Measurements from ENCODE around the gene BEX2. TPM values are rescaled to one million over a fixed set of nuclear protein-coding genes. Genes with fewer than 3 reads are reported as not detected.

Gene BEX2
- total RNA-seq, 2 donors from 2014 or later: 23.6 to 32.3 TPM

- Mint-ChIP-seq H3K9me3 (no peaks in the 10 kb centered on the region), H3K4me3 (no peak overlapping the region), H3K36me3 (ENCODE audit: low read depth) (no peaks in the 10 kb centered on the region), H3K27ac (no peak overlapping the region), H3K4me1 (peaks cover 21% of the 10 kb centered on the region), H3K27me3 (ENCODE audit: insufficient read depth) (no peaks in the 10 kb centered on the region)
- no peak for DNase-seq
- no peak overlapping the region for H3K27ac ChIP-seq (ENCODE audit: low read depth, low read length)
- H3K27me3 ChIP-seq (ENCODE audit: control insufficient read depth, insufficient read depth, low read length, poor library complexity, severe bottlenecking): peaks cover 5% of the 10 kb centered on the region
- no peaks in the 10 kb centered on the region for H3K36me3 ChIP-seq (ENCODE audit: control insufficient read depth, insufficient read depth, low read length)
- TF ChIP-seq, protein P1, sequence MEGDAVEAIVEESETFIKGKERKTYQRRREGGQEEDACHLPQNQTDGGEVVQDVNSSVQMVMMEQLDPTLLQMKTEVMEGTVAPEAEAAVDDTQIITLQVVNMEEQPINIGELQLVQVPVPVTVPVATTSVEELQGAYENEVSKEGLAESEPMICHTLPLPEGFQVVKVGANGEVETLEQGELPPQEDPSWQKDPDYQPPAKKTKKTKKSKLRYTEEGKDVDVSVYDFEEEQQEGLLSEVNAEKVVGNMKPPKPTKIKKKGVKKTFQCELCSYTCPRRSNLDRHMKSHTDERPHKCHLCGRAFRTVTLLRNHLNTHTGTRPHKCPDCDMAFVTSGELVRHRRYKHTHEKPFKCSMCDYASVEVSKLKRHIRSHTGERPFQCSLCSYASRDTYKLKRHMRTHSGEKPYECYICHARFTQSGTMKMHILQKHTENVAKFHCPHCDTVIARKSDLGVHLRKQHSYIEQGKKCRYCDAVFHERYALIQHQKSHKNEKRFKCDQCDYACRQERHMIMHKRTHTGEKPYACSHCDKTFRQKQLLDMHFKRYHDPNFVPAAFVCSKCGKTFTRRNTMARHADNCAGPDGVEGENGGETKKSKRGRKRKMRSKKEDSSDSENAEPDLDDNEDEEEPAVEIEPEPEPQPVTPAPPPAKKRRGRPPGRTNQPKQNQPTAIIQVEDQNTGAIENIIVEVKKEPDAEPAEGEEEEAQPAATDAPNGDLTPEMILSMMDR (conservative IDR thresholded peaks at IDR 0.05): no peak
- H3K4me1 ChIP-seq (ENCODE audit: control insufficient read depth, insufficient read depth, low read length): no peaks in the 10 kb centered on the region
- 94% methylated on average over 2 of the region's 3 CpGs; no CpG with 5 or more reads in 1 of the 2 experiments for WGBS, 2 experiments (ENCODE audit: insufficient coverage in 1 of 2, insufficient read length in 1 of 2)
- no peak overlapping the region for H3K4me3 ChIP-seq (ENCODE audit: low read length)
- H3K9me3 ChIP-seq (ENCODE audit: control insufficient read depth, low read length): no peaks in the 10 kb centered on the region
- no peak overlapping the region for H3K9ac ChIP-seq (ENCODE audit: extremely low read depth, low read length, poor library complexity, severe bottlenecking)
These were observed 27.9 kb upstream of the BEX2 start for GRCh38 chrX:103338663-103339062.

GRCh38 chrX:103330681-103331288 is 20.0 kb upstream of the BEX2 start:
- Histone ChIP-seq H3K27ac (ENCODE audit: low read depth, low read length) (peak overlapping the region; percentile 84), H3K9ac (ENCODE audit: extremely low read depth, low read length, poor library complexity, severe bottlenecking) (peak overlapping the region; percentile 3), H3K4me1 (ENCODE audit: control insufficient read depth, insufficient read depth, low read length) (no peaks in the 10 kb centered on the region), H3K36me3 (ENCODE audit: control insufficient read depth, insufficient read depth, low read length) (no peaks in the 10 kb centered on the region), H3K27me3 (ENCODE audit: control insufficient read depth, insufficient read depth, low read length, poor library complexity, severe bottlenecking) (no peaks in the 10 kb centered on the region), H3K4me3 (ENCODE audit: low read length) (no peak overlapping the region), H3K9me3 (ENCODE audit: control insufficient read depth, low read length) (no peaks in the 10 kb centered on the region)
- 20 to 35% methylated on average over 1 to 16 of the region's 21 CpGs for WGBS, 2 experiments (ENCODE audit: insufficient coverage in 1 of 2, insufficient read length in 1 of 2)
- DNase-seq: peak; percentile 83
- Mint-ChIP-seq H3K9me3 (peaks cover 2% of the 10 kb centered on the region), H3K27ac (peak overlapping the region; percentile 63), H3K4me1 (peaks cover 26% of the 10 kb centered on the region), H3K4me3 (peak overlapping the region; percentile 53), H3K36me3 (ENCODE audit: low read depth) (no peaks in the 10 kb centered on the region), H3K27me3 (ENCODE audit: insufficient read depth) (peaks cover 6% of the 10 kb centered on the region)
- TF ChIP-seq, protein P1 (conservative IDR thresholded peaks at IDR 0.05): no peak

- WGBS, 2 experiments (ENCODE audit: insufficient coverage in 1 of 2, insufficient read length in 1 of 2): 58% methylated on average over 11 of the region's 11 CpGs; no CpG with 5 or more reads in 1 of the 2 experiments
- TF ChIP-seq, protein P1 (conservative IDR thresholded peaks at IDR 0.05): no peak
- peaks cover 6% of the 10 kb centered on the region for H3K27me3 Mint-ChIP-seq (ENCODE audit: insufficient read depth)
- peak within 1 kb of the TSS; percentile 53 for H3K4me3 Mint-ChIP-seq
- no peaks in the 10 kb centered on the region for H3K36me3 Mint-ChIP-seq (ENCODE audit: low read depth)
- DNase-seq: no peak
- peak within 1 kb of the TSS; percentile 3 for H3K9ac ChIP-seq (ENCODE audit: extremely low read depth, low read length, poor library complexity, severe bottlenecking)
- no peaks in the 10 kb centered on the region for H3K36me3 ChIP-seq (ENCODE audit: control insufficient read depth, insufficient read depth, low read length)
- H3K27ac ChIP-seq (ENCODE audit: low read depth, low read length): peak within 1 kb of the TSS; percentile 84
- no peaks in the 10 kb centered on the region for H3K4me1 ChIP-seq (ENCODE audit: control insufficient read depth, insufficient read depth, low read length)
- peaks cover 23% of the 10 kb centered on the region for H3K4me1 Mint-ChIP-seq
- no peak within 1 kb of the TSS for H3K4me3 ChIP-seq (ENCODE audit: low read length)
- H3K9me3 Mint-ChIP-seq: peaks cover 2% of the 10 kb centered on the region
- no peaks in the 10 kb centered on the region for H3K27me3 ChIP-seq (ENCODE audit: control insufficient read depth, insufficient read depth, low read length, poor library complexity, severe bottlenecking)
- peak within 1 kb of the TSS; percentile 63 for H3K27ac Mint-ChIP-seq
- H3K9me3 ChIP-seq (ENCODE audit: control insufficient read depth, low read length): no peaks in the 10 kb centered on the region
These were observed 19.2 kb upstream of the BEX2 start, which contains the start of gene TCEAL7 for GRCh38 chrX:103329991-103330390. TSS of gene TCEAL7 (plus strand) at chrX:103330239. CDS start at chrX:103331404, 1,165 bp downstream.

Measured in endodermal cell (in vitro differentiated cells).